Measurements from ENCODE around the gene ANGEL1.

ANGEL1 gene

GRCh38 chr14:76827696-76828296 lies 15.1 kb upstream of the ANGEL1 start:
- in situ Hi-C loops (cut with MboI; ENCODE audit: low pct_unique_long_range_greater_than_20kb, low sequenced_read_pairs) = no loop called here
- DNase-seq = no peak

- DNase-seq = no peak
- in situ Hi-C loops (cut with MboI; ENCODE audit: low pct_unique_long_range_greater_than_20kb, low sequenced_read_pairs) = no loop called here
These were observed 13.4 kb upstream of the ANGEL1 start, which contains the start of gene LRRC74A for GRCh38 chr14:76826122-76826521. Gene LRRC74A, plus strand, starts transcription at chr14:76826408. Its CDS starts 290 bp downstream, at chr14:76826698.

- in situ Hi-C loops (cut with MboI; ENCODE audit: low pct_unique_long_range_greater_than_20kb, low sequenced_read_pairs) = no loop called here
- no peak for DNase-seq
These were observed 8.0 kb upstream of the ANGEL1 start for GRCh38 chr14:76820700-76821099.

- in situ Hi-C loops (cut with MboI; ENCODE audit: low pct_unique_long_range_greater_than_20kb, low sequenced_read_pairs) = no loop called here
- no peak for DNase-seq
These were observed 2.3 kb upstream of the ANGEL1 start for GRCh38 chr14:76814726-76815645.

GRCh38 chr14:76812093-76812421 lies 625 bp downstream of the ANGEL1 start:
- in situ Hi-C loops (cut with MboI; ENCODE audit: low pct_unique_long_range_greater_than_20kb, low sequenced_read_pairs) = no loop called here
- peak; percentile 26 for DNase-seq

GRCh38 chr14:76811561-76811960 lies 1.1 kb downstream of the ANGEL1 start:
- in situ Hi-C loops (cut with MboI; ENCODE audit: low pct_unique_long_range_greater_than_20kb, low sequenced_read_pairs) = no loop called here
- DNase-seq = no peak

- peak; percentile 48 for DNase-seq
- in situ Hi-C loops (cut with MboI; ENCODE audit: low pct_unique_long_range_greater_than_20kb, low sequenced_read_pairs) = no loop called here
These were observed 1.7 kb downstream of the ANGEL1 start for GRCh38 chr14:76810953-76811400.

GRCh38 chr14:76810525-76810924 lies 2.2 kb downstream of the ANGEL1 start:
- no peak for DNase-seq
- in situ Hi-C loops (cut with MboI; ENCODE audit: low pct_unique_long_range_greater_than_20kb, low sequenced_read_pairs) = no loop called here

GRCh38 chr14:76808990-76809389 lies 3.7 kb downstream of the ANGEL1 start:
- DNase-seq = no peak
- in situ Hi-C loops (cut with MboI; ENCODE audit: low pct_unique_long_range_greater_than_20kb, low sequenced_read_pairs) = no loop called here

- DNase-seq = no peak
- in situ Hi-C loops (cut with MboI; ENCODE audit: low pct_unique_long_range_greater_than_20kb, low sequenced_read_pairs) = no loop called here
These were observed 4.7 kb downstream of the ANGEL1 start for GRCh38 chr14:76808011-76808410.

GRCh38 chr14:76806446-76806845 lies 6.2 kb downstream of the ANGEL1 start:
- in situ Hi-C loops (cut with MboI; ENCODE audit: low pct_unique_long_range_greater_than_20kb, low sequenced_read_pairs) = no loop called here
- DNase-seq = no peak

- in situ Hi-C loops (cut with MboI; ENCODE audit: low pct_unique_long_range_greater_than_20kb, low sequenced_read_pairs) = no loop called here
- no peak for DNase-seq
These were observed 18.7 kb downstream of the ANGEL1 start for GRCh38 chr14:76793956-76794355.

GRCh38 chr14:76793324-76793723 lies 19.4 kb downstream of the ANGEL1 start:
- DNase-seq = no peak
- in situ Hi-C loops (cut with MboI; ENCODE audit: low pct_unique_long_range_greater_than_20kb, low sequenced_read_pairs) = no loop called here

- in situ Hi-C loops (cut with MboI; ENCODE audit: low pct_unique_long_range_greater_than_20kb, low sequenced_read_pairs) = no loop called here
- DNase-seq = no peak
These were observed 20.3 kb downstream of the ANGEL1 start for GRCh38 chr14:76792422-76792821.

GRCh38 chr14:76786601-76787000 lies 26.1 kb downstream of the ANGEL1 start:
- no peak for DNase-seq
- in situ Hi-C loops (cut with MboI; ENCODE audit: low pct_unique_long_range_greater_than_20kb, low sequenced_read_pairs) = loop anchor here (10.0 kb wide), 1 partner anchor 72 kb away; no protein-coding TSS in a partner anchor

GRCh38 chr14:76784881-76785280 lies 27.8 kb downstream of the ANGEL1 start:
- DNase-seq = peak; percentile 94
- in situ Hi-C loops (cut with MboI; ENCODE audit: low pct_unique_long_range_greater_than_20kb, low sequenced_read_pairs) = loop anchor here (10.0 kb wide), 1 partner anchor 70 kb away; no protein-coding TSS in a partner anchor

- in situ Hi-C loops (cut with MboI; ENCODE audit: low pct_unique_long_range_greater_than_20kb, low sequenced_read_pairs) = loop anchor here (10.0 kb wide), 1 partner anchor 70 kb away; no protein-coding TSS in a partner anchor
- no peak for DNase-seq
These were observed 28.3 kb downstream of the ANGEL1 start for GRCh38 chr14:76784266-76784874.

GRCh38 chr14:76782885-76783566 lies 29.7 kb downstream of the ANGEL1 start:
- in situ Hi-C loops (cut with MboI; ENCODE audit: low pct_unique_long_range_greater_than_20kb, low sequenced_read_pairs) = loop anchor here (10.0 kb wide), 1 partner anchor 68 kb away; no protein-coding TSS in a partner anchor
- peak; percentile 31 for DNase-seq
